Lower leg skin (tissue), 3 donors: Measurements from ENCODE around the gene MEGF6.

Experiments used
- POLR2A ChIP-seq, 2 donors: fragments of 450-650 bp; IDR thresholded peaks; one replicate each; pipeline ENCODE4 v1.6.1; 2016 to 2017; ENCODE audit warnings: antibody characterized with exemption in 2 of 2, mild to moderate bottlenecking in 1 of 2, moderate library complexity in 1 of 2
- TF ChIP-seq, protein P1 (sequence below), 3 donors: fragments of 450-650 bp; IDR thresholded peaks; one replicate each; pipeline ENCODE4 v1.5.1; 2016; ENCODE audit warnings: antibody characterized with exemption in 3 of 3, mild to moderate bottlenecking in 3 of 3, moderate library complexity in 2 of 3

DNA sequence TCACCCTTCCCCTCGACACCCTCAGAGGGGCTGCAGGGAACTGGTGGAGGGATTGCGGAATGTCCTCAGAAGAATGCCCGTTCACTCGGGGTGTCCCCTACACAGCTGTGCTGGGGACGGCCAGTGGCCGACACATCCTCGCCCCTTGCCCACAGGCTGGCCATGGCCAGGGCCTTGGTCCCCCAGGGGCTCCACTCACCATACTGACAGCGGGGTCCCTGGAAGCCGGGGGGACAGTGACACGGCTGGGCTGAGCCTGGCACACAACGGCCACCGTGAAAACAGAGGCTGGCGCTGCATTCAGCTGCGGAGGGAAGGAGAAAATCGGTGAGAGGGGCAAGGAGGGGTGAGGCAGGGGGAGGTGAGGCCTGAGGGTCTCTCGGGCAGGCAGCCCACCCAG, 31.7 kb downstream of the MEGF6 start:
- TF ChIP-seq, protein P1, sequence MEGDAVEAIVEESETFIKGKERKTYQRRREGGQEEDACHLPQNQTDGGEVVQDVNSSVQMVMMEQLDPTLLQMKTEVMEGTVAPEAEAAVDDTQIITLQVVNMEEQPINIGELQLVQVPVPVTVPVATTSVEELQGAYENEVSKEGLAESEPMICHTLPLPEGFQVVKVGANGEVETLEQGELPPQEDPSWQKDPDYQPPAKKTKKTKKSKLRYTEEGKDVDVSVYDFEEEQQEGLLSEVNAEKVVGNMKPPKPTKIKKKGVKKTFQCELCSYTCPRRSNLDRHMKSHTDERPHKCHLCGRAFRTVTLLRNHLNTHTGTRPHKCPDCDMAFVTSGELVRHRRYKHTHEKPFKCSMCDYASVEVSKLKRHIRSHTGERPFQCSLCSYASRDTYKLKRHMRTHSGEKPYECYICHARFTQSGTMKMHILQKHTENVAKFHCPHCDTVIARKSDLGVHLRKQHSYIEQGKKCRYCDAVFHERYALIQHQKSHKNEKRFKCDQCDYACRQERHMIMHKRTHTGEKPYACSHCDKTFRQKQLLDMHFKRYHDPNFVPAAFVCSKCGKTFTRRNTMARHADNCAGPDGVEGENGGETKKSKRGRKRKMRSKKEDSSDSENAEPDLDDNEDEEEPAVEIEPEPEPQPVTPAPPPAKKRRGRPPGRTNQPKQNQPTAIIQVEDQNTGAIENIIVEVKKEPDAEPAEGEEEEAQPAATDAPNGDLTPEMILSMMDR (IDR thresholded peaks at IDR 0.05), result no peak
- TF ChIP-seq POLR2A (IDR thresholded peaks at IDR 0.05), result no peak
